H1 (cell line): ENCODE measurements around the gene ITPRIPL2. TPM values are rescaled to one million over a fixed set of nuclear protein-coding genes. Genes with fewer than 3 reads are reported as not detected.

Experiments used
- CTCF ChIA-PET: fragments of 300-600 bp; sonication (Branson Sonifier 250); formaldehyde crosslinking; loops from one replicate; lab custom pipeline; 2021; ENCODE audit not compliant: partially characterized antibody; lab: Charles Lee
- POLR2A ChIA-PET: fragments of 300-600 bp; sonication (Branson Sonifier 250); formaldehyde crosslinking; loops from one replicate; lab custom pipeline; 2021; ENCODE audit warnings: inconsistent platforms; ENCODE audit not compliant: partially characterized antibody; lab: Charles Lee
- DNase-seq, 2 experiments: peaks; one replicate each; pipeline versions ENCODE4 v3.0.0 to v3.0.0-alpha.2; 2010 to 2022; ENCODE audit warnings: low spot score in 2 of 2, low read depth in 1 of 2, mixed read lengths in 1 of 2
- FAIRE-seq: peaks from 2 replicates; lab custom pipeline; 2011; peaks lifted over from hg19 to GRCh38; lab: Jason Lieb, UNC
- H2AFZ ChIP-seq: 2 replicates; pipeline ENCODE4 v1.8.1; 2012; ENCODE audit warnings: low read length, inconsistent platforms
- H2AK5ac ChIP-seq: 2 replicates; pipeline ENCODE4 v1.6.1; 2013; ENCODE audit warnings: low read depth, low read length
- H2BK120ac ChIP-seq: replicated peaks from 2 replicates; pipeline ENCODE3; 2013; ENCODE audit warnings: low read depth, low read length, inconsistent platforms
- H2BK12ac ChIP-seq: 2 replicates; pipeline ENCODE4 v1.6.1; 2013; ENCODE audit warnings: low read depth, low read length
- H2BK15ac ChIP-seq: 2 replicates; pipeline ENCODE4 v1.6.1; 2013; ENCODE audit warnings: low read length
- H2BK20ac ChIP-seq: 2 replicates; pipeline ENCODE4 v1.6.1; 2013; ENCODE audit warnings: low read length
- H2BK5ac ChIP-seq: 2 replicates; pipeline ENCODE4 v1.6.1; 2013; ENCODE audit warnings: low read depth, low read length
- H3K14ac ChIP-seq: 2 replicates; pipeline ENCODE4 v1.6.1; 2013; ENCODE audit warnings: inconsistent platforms; ENCODE audit not compliant: insufficient read length
- H3K18ac ChIP-seq: 2 replicates; pipeline ENCODE4 v1.6.1; 2013; ENCODE audit warnings: low read length; ENCODE audit errors: extremely low read depth
- H3K23ac ChIP-seq: 2 replicates; pipeline ENCODE4 v1.6.1; 2013; ENCODE audit warnings: inconsistent platforms; ENCODE audit not compliant: insufficient read length
- H3K23me2 ChIP-seq: 2 replicates; pipeline ENCODE4 v1.6.1; 2013; ENCODE audit warnings: low read depth, low read length
- H3K27ac ChIP-seq: 2 replicates; pipeline ENCODE4 v1.6.1; 2011; ENCODE audit warnings: low read depth, low read length, inconsistent platforms
- H3K27me3 ChIP-seq, 4 experiments: replicated peaks in 1 of 4; 1 replicate in 1 of 4; 2 replicates in 3 of 4; pipeline versions ENCODE4 v1.6.1 to v1.8.1; 2011 to 2013; ENCODE audit warnings: low read length in 3 of 4, mild to moderate bottlenecking in 3 of 4, inconsistent platforms in 2 of 4, mixed read lengths in 2 of 4, moderate library complexity in 1 of 4; ENCODE audit not compliant: control insufficient read depth in 3 of 4, insufficient read depth in 3 of 4; ENCODE audit errors: extremely low read depth in 1 of 4
- H3K36me3 ChIP-seq, 4 experiments: 2 replicates each; pipeline versions ENCODE4 v1.6.1 to v1.8.1; 2011 to 2013; ENCODE audit warnings: mild to moderate bottlenecking in 4 of 4, low read length in 3 of 4, moderate library complexity in 2 of 4, control low read depth in 1 of 4, inconsistent platforms in 1 of 4; ENCODE audit not compliant: insufficient read depth in 4 of 4, control insufficient read depth in 2 of 4
- H3K4ac ChIP-seq: replicated peaks from 2 replicates; pipeline ENCODE3; 2013; ENCODE audit warnings: low read length, low read depth, mixed read lengths, inconsistent platforms; ENCODE audit not compliant: insufficient read length
- H3K4me1 ChIP-seq, 4 experiments: replicated peaks in 1 of 4; 1 replicate in 1 of 4; 2 replicates in 3 of 4; pipeline versions ENCODE4 v1.6.1 to v1.8.1; 2011 to 2013; ENCODE audit warnings: low read length in 3 of 4, inconsistent platforms in 2 of 4, mixed read lengths in 1 of 4; ENCODE audit not compliant: insufficient read depth in 4 of 4, control insufficient read depth in 3 of 4
- H3K4me2 ChIP-seq, 2 experiments: 2 replicates each; pipeline versions ENCODE4 v1.6.1 to v1.8.1; 2011 to 2013; ENCODE audit warnings: low read depth in 2 of 2, low read length in 2 of 2, control low read depth in 1 of 2, inconsistent platforms in 1 of 2, mild to moderate bottlenecking in 1 of 2; ENCODE audit not compliant: insufficient read depth in 1 of 2
- H3K4me3 ChIP-seq, 4 experiments: fragments of 200-600, 300-600 bp in 1 of 4; sonication (generic), shearing (Covaris generic), sonication (Bioruptor Twin) in 1 of 4; 2 replicates each; pipeline versions ENCODE4 v1.5.1 to v1.8.1; 2011 to 2016; ENCODE audit warnings: low read length in 4 of 4, low read depth in 3 of 4, control low read depth in 2 of 4, inconsistent platforms in 2 of 4, mild to moderate bottlenecking in 2 of 4, mixed read lengths in 1 of 4, moderate library complexity in 1 of 4; ENCODE audit not compliant: insufficient read depth in 2 of 4; ENCODE audit errors: extremely low read depth in 1 of 4
- H3K56ac ChIP-seq: replicated peaks from 2 replicates; pipeline ENCODE3; 2013; ENCODE audit warnings: low read depth, mild to moderate bottlenecking, mixed read lengths, low read length, inconsistent platforms; ENCODE audit not compliant: insufficient read length
- H3K79me1 ChIP-seq: 2 replicates; pipeline ENCODE4 v1.6.1; 2013; ENCODE audit warnings: low read depth, low read length, control low read depth
- H3K79me2 ChIP-seq, 2 experiments: 2 replicates each; pipeline versions ENCODE4 v1.6.1 to v1.8.1; 2012 to 2013; ENCODE audit warnings: low read length in 2 of 2, mild to moderate bottlenecking in 2 of 2, inconsistent platforms in 1 of 2; ENCODE audit not compliant: insufficient read depth in 2 of 2, control insufficient read depth in 1 of 2
- H3K9ac ChIP-seq, 4 experiments: replicated peaks in 1 of 4; 1 replicate in 1 of 4; 2 replicates in 3 of 4; pipeline versions ENCODE4 v1.6.1 to v1.8.1; 2011 to 2013; ENCODE audit warnings: low read depth in 3 of 4, low read length in 3 of 4, control low read depth in 2 of 4, mild to moderate bottlenecking in 2 of 4, moderate library complexity in 2 of 4, inconsistent platforms in 1 of 4; ENCODE audit errors: extremely low read depth in 1 of 4
- H3K9me3 ChIP-seq, 2 experiments: 2 replicates each; pipeline versions ENCODE4 v1.6.1 to v1.8.1; 2012 to 2013; ENCODE audit warnings: mild to moderate bottlenecking in 2 of 2, moderate library complexity in 2 of 2, control low read depth in 1 of 2, inconsistent platforms in 1 of 2, low read depth in 1 of 2, low read length in 1 of 2, mixed read lengths in 1 of 2; ENCODE audit not compliant: insufficient read depth in 2 of 2
- H4K20me1 ChIP-seq, 2 experiments: replicated peaks in 1 of 2; 2 replicates each; pipeline versions ENCODE3 to v1.8.1; 2011 to 2013; ENCODE audit warnings: inconsistent platforms in 2 of 2, low read length in 2 of 2, mild to moderate bottlenecking in 1 of 2; ENCODE audit not compliant: insufficient read depth in 2 of 2, control insufficient read depth in 1 of 2
- H4K5ac ChIP-seq: 2 replicates; pipeline ENCODE4 v1.6.1; 2013; ENCODE audit warnings: low read length, low read depth, mixed read lengths, inconsistent platforms; ENCODE audit not compliant: insufficient read length
- H4K8ac ChIP-seq: 2 replicates; pipeline ENCODE4 v1.8.0; 2013; ENCODE audit warnings: mild to moderate bottlenecking, moderate library complexity, low read length, inconsistent platforms; ENCODE audit not compliant: insufficient read depth; ENCODE audit errors: extremely low read depth
- H4K91ac ChIP-seq: replicated peaks from 2 replicates; pipeline ENCODE3; 2013; ENCODE audit warnings: low read length, mixed read lengths, inconsistent platforms; ENCODE audit not compliant: insufficient read length
- CEBPB ChIP-seq: IDR thresholded peaks from 2 replicates; pipeline ENCODE4 v1.6.1; 2012; ENCODE audit warnings: low read depth, low read length
- CTCF ChIP-seq, 3 experiments: IDR thresholded peaks; 1 replicate in 2 of 3; 2 replicates in 1 of 3; pipeline versions ENCODE4 v1.5.1 to v1.6.1; 2011; ENCODE audit warnings: low read length in 3 of 3, mild to moderate bottlenecking in 3 of 3, inconsistent platforms in 2 of 3, low read depth in 1 of 3, moderate library complexity in 1 of 3; ENCODE audit not compliant: insufficient read depth in 1 of 3; ENCODE audit errors: control extremely low read depth in 1 of 3
- EZH2 ChIP-seq: fragments of 200-600 bp; sonication (generic); IDR thresholded peaks from 2 replicates; pipeline ENCODE4 v1.7.1; 2012; ENCODE audit warnings: low read depth, mild to moderate bottlenecking, moderate library complexity, low read length, inconsistent platforms; ENCODE audit not compliant: severe bottlenecking
- GTF2F1 ChIP-seq: IDR thresholded peaks from 2 replicates; pipeline ENCODE4 v1.6.1; 2012; ENCODE audit warnings: low read depth, low read length, improper control_type of control experiment, borderline replicate concordance
- MAFK ChIP-seq: IDR thresholded peaks from 2 replicates; pipeline ENCODE4 v1.6.1; 2012; ENCODE audit warnings: low read depth, mild to moderate bottlenecking, improper control_type of control experiment, low read length
- SUZ12 ChIP-seq: fragments of 200-600 bp; sonication (generic); IDR thresholded peaks from 2 replicates; pipeline ENCODE4 v1.6.1; 2012; ENCODE audit warnings: mild to moderate bottlenecking, inconsistent platforms, low read length, moderate library complexity, mixed read lengths
- TBP ChIP-seq: IDR thresholded peaks from 2 replicates; pipeline ENCODE4 v1.6.1; 2011; ENCODE audit warnings: low read depth, low read length, improper control_type of control experiment
- WGBS, 2 experiments: shearing (Covaris generic) in 1 of 2; methylation state at CpG; one replicate each; pipeline versions ENCODE4 v1.1.6 to v1.1.7; 2013 to 2015; ENCODE audit warnings: low lambda C conversion rate in 2 of 2, mixed read lengths in 2 of 2, inconsistent platforms in 1 of 2, low coverage in 1 of 2, missing lambda C conversion rate in 1 of 2; ENCODE audit not compliant: insufficient replicate concordance in 2 of 2, insufficient coverage in 1 of 2, insufficient read length in 1 of 2; ENCODE audit errors: extremely low coverage in 1 of 2, missing lambda C conversion rate in 1 of 2; 5-methylcytosine and 5-hydroxymethylcytosine counted together
- polyA plus RNA-seq, 7 experiments: library from polyadenylated mRNA; depleted of rRNA in 3 of 7; stranded (reverse) in 5 of 7; unstranded in 2 of 7; fragments of >200 nt in 5 of 7; fragments of 200-250 nt in 2 of 7; gene quantifications; 1 replicate in 5 of 7; 2 replicates in 1 of 7; 4 replicates in 1 of 7; pipeline versions ENCODE4 v1.2.1 to v1.2.3, GENCODE V29; 2011 to 2013; ENCODE audit warnings: missing spikeins in 2 of 7, mixed read lengths in 2 of 7
- total RNA-seq: library from RNA; stranded (reverse); fragmentation: NEBNext Ultra II Directional; extraction: Animal tissue kit (Norgen Biotek cat#: 25700); gene quantifications from 2 replicates; pipeline ENCODE4 v1.2.1, GENCODE V29; 2021

The ITPRIPL2 gene
- total and polyA plus RNA-seq, 2 of the 8 experiments (the other 6 are each of a cell fraction or from before 2014, with no cell fraction given), result 1.1 to 3.4 TPM

- Histone ChIP-seq H3K79me1 (no peaks in the 10 kb centered on the region), H2BK20ac (no peak overlapping the region), H3K4me2 (peak overlapping the region; percentile 77 to 80), H4K91ac (peak overlapping the region; percentile 54), H3K9ac (peak overlapping the region in 2 of 4 experiments; percentile 1 to 71; a peak in 2 of 7 replicates), H2BK5ac (no peak overlapping the region; the same call in 1 of the 2 replicates), H3K4me1 (peaks cover 5 to 12% (median 7%) of the 10 kb centered on the region in 4 experiments), H3K56ac (no peak overlapping the region), H3K14ac (no peak overlapping the region), H3K27ac (no peak overlapping the region), H2BK15ac (peak overlapping the region; percentile 81; the same call in 1 of the 2 replicates), H3K79me2 (no peaks in the 10 kb centered on the region), H3K36me3 (peaks cover 0 to 3% (median 0%) of the 10 kb centered on the region in 4 experiments; a peak in 1 of 8 replicates), H3K4ac (peak overlapping the region; percentile 53), H3K23ac (no peak overlapping the region), H3K9me3 (peaks cover 0 to 3% of the 10 kb centered on the region in 2 experiments; a peak in 1 of 4 replicates), H2AFZ (peak overlapping the region; percentile 34; the same call in 1 of the 2 replicates), H3K4me3 (peak overlapping the region; percentile 27 to 68 (median 40)), H4K20me1 (peaks cover 0 to 3% of the 10 kb centered on the region in 2 experiments), H2BK12ac (peak overlapping the region; percentile 39; the same call in 1 of the 2 replicates), H2AK5ac (0 out of 2 replicates have a peak overlapping the region, but pooled peaks have one; percentile 15), H4K8ac (peak overlapping the region; percentile 95), H3K23me2 (peaks cover 5% of the 10 kb centered on the region; the same call in 1 of the 2 replicates), H3K18ac (peak overlapping the region; percentile 60), H2BK120ac (no peak overlapping the region), H4K5ac (no peak overlapping the region), H3K27me3 (peaks cover 14 to 30% (median 28%) of the 10 kb centered on the region in 4 experiments)
- WGBS, 2 experiments, result 24% methylated on average over 60 of the region's 80 CpGs; no CpG with 5 or more reads in 1 of the 2 experiments
- ChIA-PET POLR2A (interaction anchor here (1.5 to 2.0 kb wide), 4 partner anchors 9 to 29 kb away, joined by 3 to 8 read pairs (median 4); no protein-coding TSS in a partner anchor), CTCF (interaction anchor here (0.6 to 3.1 kb wide), 18 partner anchors 9 to 387 kb away, joined by 3 to 14 read pairs (median 4); no protein-coding TSS in a partner anchor)
- DNase-seq (peak in 1 of 2 experiments; percentile 87), FAIRE-seq (no peak)
- TF ChIP-seq TBP (0 out of 2 replicates have a peak, but pooled peaks have one; percentile 2), CEBPB (no peak), MAFK (no peak), GTF2F1 (peak; percentile 38; the same call in 1 of the 2 replicates), CTCF (IDR thresholded peaks at IDR 0.05; ENCODE audit: control extremely low read depth in 1 of 3, insufficient read depth in 1 of 3, low read depth in 1 of 3, low read length in 3 of 3) (peak in 1 of 3 experiments; percentile 25; a peak in 2 of 4 replicates), EZH2 (peak; percentile 70), SUZ12 (peak; percentile 79)
Observed at GRCh38 chr16:19114359-19115147, 789 bp downstream of the ITPRIPL2 start.
